CMK (cell line): ENCODE measurements around the gene EPHA7.

ENCODE experiments used
- DNase-seq: peaks from one replicate; pipeline ENCODE4 v3.0.0-alpha.2; 2010; ENCODE audit warnings: low read depth

Gene EPHA7

GRCh38 chr6:93243231-93243778 lies 176.1 kb downstream of the EPHA7 start:
- DNase-seq: no peak

- no peak for DNase-seq
Observed at GRCh38 chr6:93242049-93242448, 177.3 kb downstream of the EPHA7 start.

GRCh38 chr6:93238632-93239031 lies 180.7 kb downstream of the EPHA7 start:
- no peak for DNase-seq

- DNase-seq: no peak
Observed at GRCh38 chr6:93235775-93236174, 183.6 kb downstream of the EPHA7 start.

- no peak for DNase-seq
Observed at GRCh38 chr6:93226822-93227221, 192.5 kb downstream of the EPHA7 start.

GRCh38 chr6:93222071-93222851 lies 197.1 kb downstream of the EPHA7 start:
- no peak for DNase-seq

- no peak for DNase-seq
Observed at GRCh38 chr6:93219447-93219846, 199.9 kb downstream of the EPHA7 start.

- DNase-seq: no peak
Observed at GRCh38 chr6:93218096-93218495, 201.3 kb downstream of the EPHA7 start.

- DNase-seq: no peak
Observed at GRCh38 chr6:93213028-93213427, 206.3 kb downstream of the EPHA7 start.

- no peak for DNase-seq
Observed at GRCh38 chr6:93210908-93211307, 208.5 kb downstream of the EPHA7 start.

- no peak for DNase-seq
Observed at GRCh38 chr6:93209358-93209757, 210.0 kb downstream of the EPHA7 start.

GRCh38 chr6:93196406-93196970 lies 222.9 kb downstream of the EPHA7 start:
- no peak for DNase-seq

GRCh38 chr6:93194480-93194879 lies 224.9 kb downstream of the EPHA7 start:
- DNase-seq: no peak

GRCh38 chr6:93193868-93194267 lies 225.5 kb downstream of the EPHA7 start:
- DNase-seq: no peak
